Esophagus squamous epithelium (tissue), 5 donors: ENCODE results near the gene HIRIP3. TPM values are rescaled to one million over a fixed set of nuclear protein-coding genes. Genes with fewer than 3 reads are reported as not detected.

Source experiments
- DNase-seq: peaks from one replicate; lab custom pipeline; 2025; lab: John Stamatoyannopoulos, UW
- H3K27ac ChIP-seq, 4 donors: fragments of 200-600 bp; sonication (generic); one replicate each; pipeline ENCODE4 v1.5.1; 2016 to 2019; ENCODE audit warnings: mild to moderate bottlenecking in 1 of 4
- H3K27me3 ChIP-seq, 4 donors: fragments of 200-600 bp; sonication (generic); 1 replicate in 3 of 4; 2 replicates in 1 of 4; pipeline versions ENCODE4 v1.5.1 to v1.6.0; 2017 to 2021; ENCODE audit warnings: antibody characterized with exemption in 1 of 4
- H3K36me3 ChIP-seq, 3 donors: fragments of 200-600 bp; sonication (generic); one replicate each; pipeline ENCODE4 v1.5.1; 2016 to 2019
- H3K4me1 ChIP-seq, 3 donors: fragments of 200-600 bp; sonication (generic); one replicate each; pipeline ENCODE4 v1.5.1; 2017 to 2019
- H3K4me3 ChIP-seq, 4 donors: fragments of 200-600 bp; sonication (generic); 1 replicate in 3 of 4; 2 replicates in 1 of 4; pipeline ENCODE4 v1.5.1; 2016 to 2019; ENCODE audit warnings: mild to moderate bottlenecking in 2 of 4, moderate library complexity in 1 of 4
- H3K9me3 ChIP-seq, 3 donors: fragments of 200-600 bp; sonication (generic); one replicate each; pipeline ENCODE4 v1.5.1; 2016 to 2019
- POLR2A ChIP-seq, 4 donors: fragments of 450-650 bp; IDR thresholded peaks; one replicate each; pipeline ENCODE4 v1.6.1; 2017; ENCODE audit warnings: antibody characterized with exemption in 4 of 4, mild to moderate bottlenecking in 4 of 4, moderate library complexity in 3 of 4
- WGBS, 2 donors: methylation state at CpG; one replicate each; pipeline ENCODE4 v1.1.5; 2018; 5-methylcytosine and 5-hydroxymethylcytosine counted together
- intact Hi-C: fragments of 100-400 bp; cut with DNase I; formaldehyde crosslinking; loops from one replicate; pipeline ENCODE4 v1.15.0; 2022
- total RNA-seq, 4 donors: library from RNA; depleted of rRNA; stranded (reverse); fragments of >200 nt; gene quantifications; one replicate each; pipeline ENCODE4 v1.1.0, GENCODE V29; 2016
- TF ChIP-seq, protein P1 (sequence below), 6 experiments: fragments of 450-650 bp in 4 of 6; fragments of 200-600 bp in 2 of 6; sonication (generic) in 2 of 6; IDR thresholded peaks; one replicate each; pipeline ENCODE4 v1.5.1; 2016 to 2019; ENCODE audit warnings: antibody characterized with exemption in 6 of 6, mild to moderate bottlenecking in 4 of 6, moderate library complexity in 4 of 6
- donor health status: DM: yes; HTN: yes; CAD: no.

The HIRIP3 gene
- total RNA-seq, 4 donors from 2014 or later, result 5.1 to 12.8 (median 9.7) TPM

- intact Hi-C loops, result no loop called here
- no peak for TF ChIP-seq POLR2A (IDR thresholded peaks at IDR 0.05)
- TF ChIP-seq, protein P1, sequence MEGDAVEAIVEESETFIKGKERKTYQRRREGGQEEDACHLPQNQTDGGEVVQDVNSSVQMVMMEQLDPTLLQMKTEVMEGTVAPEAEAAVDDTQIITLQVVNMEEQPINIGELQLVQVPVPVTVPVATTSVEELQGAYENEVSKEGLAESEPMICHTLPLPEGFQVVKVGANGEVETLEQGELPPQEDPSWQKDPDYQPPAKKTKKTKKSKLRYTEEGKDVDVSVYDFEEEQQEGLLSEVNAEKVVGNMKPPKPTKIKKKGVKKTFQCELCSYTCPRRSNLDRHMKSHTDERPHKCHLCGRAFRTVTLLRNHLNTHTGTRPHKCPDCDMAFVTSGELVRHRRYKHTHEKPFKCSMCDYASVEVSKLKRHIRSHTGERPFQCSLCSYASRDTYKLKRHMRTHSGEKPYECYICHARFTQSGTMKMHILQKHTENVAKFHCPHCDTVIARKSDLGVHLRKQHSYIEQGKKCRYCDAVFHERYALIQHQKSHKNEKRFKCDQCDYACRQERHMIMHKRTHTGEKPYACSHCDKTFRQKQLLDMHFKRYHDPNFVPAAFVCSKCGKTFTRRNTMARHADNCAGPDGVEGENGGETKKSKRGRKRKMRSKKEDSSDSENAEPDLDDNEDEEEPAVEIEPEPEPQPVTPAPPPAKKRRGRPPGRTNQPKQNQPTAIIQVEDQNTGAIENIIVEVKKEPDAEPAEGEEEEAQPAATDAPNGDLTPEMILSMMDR (IDR thresholded peaks at IDR 0.05), result no peak
- Histone ChIP-seq H3K4me1 (peaks cover 19 to 35% (median 20%) of the 10 kb centered on the region in 3 donors), H3K27me3 (no peaks in the 10 kb centered on the region), H3K4me3 (no peak overlapping the region), H3K27ac (no peak overlapping the region), H3K36me3 (peaks cover 8 to 66% (median 34%) of the 10 kb centered on the region in 3 donors), H3K9me3 (no peaks in the 10 kb centered on the region)
- DNase-seq, result no peak
- 88% methylated on average over 10 of the region's 25 CpGs; no CpG with 5 or more reads in 1 of the 2 donors for WGBS, 2 donors
Observed at GRCh38 chr16:29993191-29993902, 2.1 kb downstream of the HIRIP3 start.

DNA sequence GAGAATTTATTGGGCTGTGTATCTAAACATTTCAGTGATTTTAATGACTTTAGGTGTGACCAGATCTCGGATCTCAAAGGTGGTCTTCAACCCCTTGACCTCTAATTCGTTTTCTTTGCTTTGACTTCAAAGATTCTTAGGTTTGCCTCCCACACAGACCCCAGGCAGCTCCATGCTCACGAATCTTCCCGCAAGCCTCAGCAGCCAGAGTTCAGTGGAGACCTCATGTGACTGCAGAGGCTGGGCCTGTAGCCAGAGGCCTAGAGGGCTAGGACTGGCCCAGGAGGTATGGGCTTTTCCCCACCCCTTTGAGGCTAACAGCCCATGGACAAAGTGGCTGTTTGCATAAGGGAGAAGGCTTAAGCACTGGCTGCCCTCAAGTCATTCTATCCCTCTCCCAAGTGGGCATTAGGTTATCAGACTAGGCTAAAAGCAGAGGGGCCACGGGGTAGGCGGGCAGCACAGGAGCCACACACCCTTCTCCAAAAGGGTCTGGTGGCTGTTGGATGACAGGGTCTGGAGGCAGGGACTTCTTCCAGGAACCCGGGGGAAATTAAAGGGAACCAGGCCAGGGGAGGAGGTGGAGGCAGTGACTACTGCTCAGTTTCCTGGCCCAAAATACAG is 3.0 kb downstream of the HIRIP3 start:
- H3K4me3 ChIP-seq, result no peak overlapping the region
- no peaks in the 10 kb centered on the region for H3K9me3 ChIP-seq
- H3K4me1 ChIP-seq, result peaks cover 19 to 34% (median 20%) of the 10 kb centered on the region in 3 donors
- 52 to 69% methylated on average over 7 of the region's 7 CpGs for WGBS, 2 donors
- intact Hi-C loops, result no loop called here
- no peak for TF ChIP-seq POLR2A (IDR thresholded peaks at IDR 0.05)
- TF ChIP-seq, protein P1 (IDR thresholded peaks at IDR 0.05), result no peak
- peaks cover 14 to 66% (median 43%) of the 10 kb centered on the region in 3 donors for H3K36me3 ChIP-seq
- no peak overlapping the region for H3K27ac ChIP-seq
- no peak for DNase-seq
- no peaks in the 10 kb centered on the region for H3K27me3 ChIP-seq

DNA sequence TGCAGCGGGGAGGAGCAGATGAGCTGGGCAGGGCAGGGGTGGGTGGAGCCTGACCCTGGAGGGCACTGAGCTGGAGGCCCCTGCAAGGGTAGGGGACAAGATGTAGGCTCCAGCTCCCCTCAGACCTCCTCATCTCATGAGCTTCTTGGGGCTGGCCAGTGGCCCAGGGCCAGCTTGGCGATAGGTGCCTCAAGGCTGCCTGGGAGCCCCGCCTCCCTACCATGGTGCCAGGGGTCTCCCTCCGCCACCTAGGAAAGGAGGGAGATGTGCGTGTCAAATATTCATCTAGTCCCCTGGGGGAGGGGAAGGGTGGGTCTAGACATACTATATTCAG is 3.9 kb downstream of the HIRIP3 start:
- intact Hi-C loops, result no loop called here
- Histone ChIP-seq H3K4me3 (no peak overlapping the region), H3K36me3 (peaks cover 20 to 74% (median 51%) of the 10 kb centered on the region in 3 donors), H3K27me3 (no peaks in the 10 kb centered on the region), H3K4me1 (peaks cover 12 to 25% (median 15%) of the 10 kb centered on the region in 3 donors), H3K9me3 (no peaks in the 10 kb centered on the region), H3K27ac (no peak overlapping the region)
- DNase-seq, result no peak
- TF ChIP-seq POLR2A (IDR thresholded peaks at IDR 0.05), result no peak
- TF ChIP-seq, protein P1 (IDR thresholded peaks at IDR 0.05), result no peak
- WGBS, 2 donors, result 40 to 93% methylated on average over 1 to 3 of the region's 5 CpGs

GRCh38 chr16:29990883-29991570 is 4.4 kb downstream of the HIRIP3 start:
- H3K27ac ChIP-seq, result no peak overlapping the region
- H3K9me3 ChIP-seq, result no peaks in the 10 kb centered on the region
- peaks cover 25 to 80% (median 56%) of the 10 kb centered on the region in 3 donors for H3K36me3 ChIP-seq
- H3K27me3 ChIP-seq, result no peaks in the 10 kb centered on the region
- TF ChIP-seq, protein P1 (IDR thresholded peaks at IDR 0.05), result no peak
- TF ChIP-seq POLR2A (IDR thresholded peaks at IDR 0.05), result no peak
- WGBS, 2 donors, result 93 to 95% methylated on average over 4 to 9 of the region's 35 CpGs
- no peak overlapping the region for H3K4me3 ChIP-seq
- DNase-seq, result no peak
- intact Hi-C loops, result no loop called here
- peaks cover 12 to 23% (median 13%) of the 10 kb centered on the region in 3 donors for H3K4me1 ChIP-seq

DNA sequence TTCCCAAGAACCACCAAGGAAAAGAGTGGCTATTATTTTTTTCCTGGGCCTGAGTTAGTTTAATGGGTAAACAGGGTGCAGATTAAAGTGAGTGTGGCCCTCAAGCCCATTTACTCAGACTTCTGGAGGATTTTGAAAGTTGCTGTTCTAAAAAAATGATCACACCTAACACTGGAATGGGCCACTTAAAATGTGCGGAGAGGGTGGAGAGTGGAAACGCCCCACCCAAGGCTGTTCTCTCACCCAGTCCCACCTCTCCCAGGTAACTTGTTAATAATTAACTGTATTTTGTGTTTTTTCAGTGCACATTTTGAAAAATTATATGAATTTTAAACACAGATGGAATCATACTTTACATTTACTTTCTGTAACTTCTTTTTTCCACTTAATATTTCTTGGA is 5.4 kb downstream of the HIRIP3 start:
- intact Hi-C loops, result no loop called here
- no peak overlapping the region for H3K4me3 ChIP-seq
- peaks cover 11 to 20% (median 12%) of the 10 kb centered on the region in 3 donors for H3K4me1 ChIP-seq
- WGBS, 2 donors, result 89 to 90% methylated on average over 2 of the region's 2 CpGs
- TF ChIP-seq, protein P1 (IDR thresholded peaks at IDR 0.05), result no peak
- TF ChIP-seq POLR2A (IDR thresholded peaks at IDR 0.05), result no peak
- H3K27me3 ChIP-seq, result no peaks in the 10 kb centered on the region
- no peak overlapping the region for H3K27ac ChIP-seq
- H3K36me3 ChIP-seq, result peaks cover 35 to 90% (median 66%) of the 10 kb centered on the region in 3 donors
- no peaks in the 10 kb centered on the region for H3K9me3 ChIP-seq
- DNase-seq, result no peak
